OCI-M2 (cell line): ENCODE results near the gene WIPF2.
"Not testable (repeated sequence)": the region's sequence is repeated elsewhere in the genome, so short reads cannot be mapped to it uniquely, and the experiment has no call there.

Experiments
- DNase-seq: peaks from one replicate; lab custom pipeline; 2025; ENCODE audit not compliant: unreplicated experiment; lab: John Stamatoyannopoulos, UW

Gene WIPF2

GRCh38 chr17:40293363-40293762, 74.3 kb downstream of the WIPF2 start:
- no peak for DNase-seq

GRCh38 chr17:40295488-40296436, 76.7 kb downstream of the WIPF2 start:
- DNase-seq: no peak

DNA sequence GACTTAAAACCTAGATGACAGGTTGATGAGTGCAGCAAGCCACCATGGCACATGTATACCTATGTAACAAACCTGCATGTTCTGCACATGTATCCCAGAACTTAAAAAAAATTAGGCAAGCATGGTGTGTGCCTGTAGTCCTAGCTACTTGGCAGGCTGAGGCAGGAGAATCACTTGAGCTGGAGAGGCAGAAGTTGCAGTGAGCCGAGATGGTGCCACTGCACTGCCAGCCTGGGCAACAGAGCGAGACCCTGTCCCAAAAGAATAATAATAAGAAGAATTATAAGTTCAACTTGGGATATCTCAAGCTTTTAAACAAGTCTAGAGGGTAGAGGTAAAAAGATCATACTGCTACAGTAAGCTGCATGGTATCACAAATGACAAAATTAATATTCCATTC, 78.4 kb downstream of the WIPF2 start:
- no peak for DNase-seq

DNA sequence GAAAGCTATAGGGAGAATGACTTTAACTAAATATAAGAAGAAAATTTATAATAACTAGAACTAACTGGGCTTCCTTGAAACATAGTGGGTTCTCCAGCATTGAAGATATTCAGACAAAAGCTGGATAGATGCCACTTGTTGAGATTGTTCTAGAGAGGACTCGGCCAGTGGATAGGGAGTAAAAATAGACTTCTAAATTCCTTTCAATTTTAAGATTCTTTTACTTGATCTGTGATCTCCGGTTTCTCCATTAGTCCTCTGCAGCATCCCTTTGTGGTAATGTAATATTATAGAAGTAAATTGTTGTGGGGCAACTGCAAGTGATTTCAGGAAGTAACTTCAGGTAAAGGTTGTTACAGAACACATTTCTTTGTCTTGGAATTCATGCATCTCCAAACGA, 79.6 kb downstream of the WIPF2 start:
- DNase-seq: no peak

GRCh38 chr17:40299159-40299757, 80.2 kb downstream of the WIPF2 start:
- not testable (repeated sequence) for DNase-seq

DNA sequence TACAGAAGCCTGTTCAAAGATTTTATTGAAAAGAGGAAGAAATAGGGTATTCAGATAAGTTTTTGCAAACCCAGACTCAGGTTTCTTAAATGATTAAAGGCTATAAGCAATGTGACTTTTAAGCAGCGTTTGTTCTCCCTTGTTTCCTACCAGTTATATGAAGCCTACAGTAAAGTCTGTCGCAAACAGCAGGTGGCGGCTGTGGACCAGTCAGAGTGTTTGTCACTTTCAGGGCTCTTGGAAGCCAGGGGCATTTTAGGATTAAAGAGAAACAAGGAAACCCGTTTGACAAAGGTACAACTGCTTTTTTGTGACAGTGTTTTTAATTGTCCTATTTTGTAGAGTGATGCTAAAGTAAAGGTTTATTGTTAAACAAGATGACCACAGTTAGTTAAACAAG, 82.2 kb downstream of the WIPF2 start:
- DNase-seq: no peak

- peak; percentile 38 for DNase-seq
Measured at GRCh38 chr17:40303009-40303657, 84.0 kb downstream of the WIPF2 start.

DNA sequence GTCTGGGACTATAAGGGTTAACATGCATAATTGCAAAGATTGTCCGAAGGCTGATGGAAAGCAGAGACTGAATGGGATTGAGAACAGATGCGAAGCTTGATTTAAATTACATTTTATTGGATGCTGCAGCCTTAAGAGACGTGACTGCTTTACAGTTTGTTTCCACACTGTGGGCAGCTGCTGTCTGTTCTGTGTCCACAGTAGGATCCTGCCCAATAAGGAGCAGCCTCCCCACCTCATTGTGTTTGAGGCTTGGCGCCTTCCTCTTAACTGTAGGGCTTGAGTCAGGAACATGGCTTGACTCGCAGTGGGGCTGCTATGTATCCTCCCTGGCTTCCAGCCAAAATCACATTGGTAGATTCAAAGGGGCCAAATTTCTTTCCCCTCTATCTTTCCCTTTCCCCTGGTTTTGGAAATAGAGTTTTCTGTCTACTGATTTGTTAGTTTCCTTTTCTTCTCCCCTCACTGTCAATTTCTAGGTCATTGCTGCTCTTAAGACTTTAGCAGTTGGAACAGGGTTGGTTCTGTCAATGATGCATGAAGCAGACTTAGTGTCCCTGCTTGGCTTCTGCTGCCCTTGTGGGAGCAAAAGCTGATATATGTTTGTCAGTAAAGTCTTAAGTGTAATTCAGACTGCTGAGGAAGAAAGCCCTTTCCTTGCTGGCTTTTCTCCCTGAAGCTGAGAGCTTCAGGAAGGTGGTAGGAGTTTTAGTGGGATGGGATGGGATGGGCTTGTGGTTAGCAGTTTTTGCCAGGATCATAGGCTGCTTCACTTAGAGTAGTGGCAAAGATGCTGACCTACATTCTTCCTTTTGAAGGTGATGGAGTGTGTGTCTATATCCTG, 84.8 kb downstream of the WIPF2 start:
- no peak for DNase-seq

- DNase-seq: not testable (repeated sequence)
Measured at GRCh38 chr17:40304552-40304863, 85.4 kb downstream of the WIPF2 start.

DNA sequence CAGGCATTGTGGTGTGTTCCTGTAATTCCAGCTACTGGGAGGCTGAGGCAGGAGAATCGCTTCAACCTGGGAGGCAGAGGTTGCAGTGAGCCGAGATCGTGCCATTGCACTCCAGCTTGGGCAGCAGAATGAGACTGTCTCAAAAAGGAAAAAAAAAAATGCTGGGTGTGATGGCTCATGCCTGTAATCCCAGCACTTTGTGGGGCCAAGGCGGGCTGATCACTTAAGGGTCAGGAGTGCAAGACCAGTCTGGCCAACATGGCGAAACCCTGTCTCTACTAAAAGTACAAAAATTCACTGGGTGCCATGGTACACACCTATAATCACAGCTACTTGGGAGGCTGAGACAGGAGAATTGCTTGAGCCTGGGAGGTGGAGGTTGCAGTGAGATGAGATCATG, 85.8 kb downstream of the WIPF2 start:
- DNase-seq: not testable (repeated sequence)

GRCh38 chr17:40306395-40306794, 87.3 kb downstream of the WIPF2 start:
- no peak for DNase-seq

DNA sequence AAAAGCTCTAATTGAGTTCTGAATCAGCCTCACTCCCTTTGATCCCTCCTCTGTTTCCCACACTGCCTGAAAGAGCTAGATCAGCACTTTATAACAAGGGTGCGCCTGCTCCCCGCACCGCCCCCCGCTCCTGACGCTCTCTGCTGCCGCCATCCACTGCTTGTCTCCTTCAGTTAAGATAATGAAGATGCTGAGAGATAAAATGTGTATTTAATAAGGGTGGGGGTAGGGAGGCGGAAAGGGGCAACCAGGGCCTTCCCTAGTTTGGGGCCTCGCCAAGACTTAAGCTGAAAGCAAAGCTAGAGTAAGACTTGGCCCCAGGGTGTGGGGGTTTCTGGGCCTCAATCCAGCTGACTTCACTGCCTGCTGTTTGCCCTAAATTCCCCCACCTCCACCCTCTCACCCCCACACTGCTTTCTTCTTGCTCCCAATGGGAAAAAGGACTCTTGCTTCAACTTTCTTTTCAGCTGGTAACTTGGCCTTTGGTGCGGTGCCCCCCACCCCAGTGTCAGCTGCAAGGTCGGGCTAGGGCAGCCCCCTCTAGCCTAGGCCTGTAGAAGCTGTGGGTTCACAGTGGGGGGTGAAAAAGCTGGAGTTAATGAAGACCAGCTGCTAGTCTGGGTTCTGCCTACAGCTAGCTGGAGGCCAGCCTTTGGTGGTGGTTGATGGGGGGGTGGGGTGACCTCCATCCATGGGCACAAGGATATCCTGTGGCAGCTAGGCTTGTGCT, 88.1 kb downstream of the WIPF2 start:
- DNase-seq: no peak

DNA sequence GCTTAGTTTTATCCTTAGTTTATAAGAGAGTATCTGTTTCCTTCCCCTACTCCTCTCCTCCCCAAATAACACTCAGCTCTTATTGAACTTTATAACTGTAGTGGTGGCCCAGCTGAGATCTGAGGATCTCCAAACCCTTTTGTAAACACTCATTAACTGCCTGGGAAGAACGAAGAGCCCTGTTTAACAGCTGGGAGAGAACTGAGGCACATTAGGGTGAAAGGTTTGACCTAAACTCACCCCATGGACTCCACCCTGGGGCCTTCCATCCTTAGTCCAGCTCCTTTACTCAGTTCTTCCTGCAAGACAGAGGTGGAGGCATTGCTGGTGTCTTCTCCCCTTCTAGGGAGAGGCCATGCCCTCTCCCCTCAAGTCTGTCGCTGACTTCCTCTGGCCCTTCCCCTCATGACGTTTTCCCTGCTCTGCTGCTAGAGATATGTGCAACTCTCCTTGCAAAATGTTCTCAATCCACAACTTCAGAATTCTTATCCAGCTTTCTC, 88.7 kb downstream of the WIPF2 start:
- no peak for DNase-seq

- no peak for DNase-seq
Measured at GRCh38 chr17:40309031-40309948, 90.2 kb downstream of the WIPF2 start, which contains the start of gene RARA. Gene RARA (plus strand): TSS chr17:40309180. CDS start chr17:40331219, 22,039 bp downstream.

- no peak for DNase-seq
Measured at GRCh38 chr17:40309949-40310510, 90.9 kb downstream of the WIPF2 start.

- DNase-seq: no peak
Measured at GRCh38 chr17:40310882-40311391, 91.8 kb downstream of the WIPF2 start.

GRCh38 chr17:40311575-40311974, 92.5 kb downstream of the WIPF2 start:
- no peak for DNase-seq

DNA sequence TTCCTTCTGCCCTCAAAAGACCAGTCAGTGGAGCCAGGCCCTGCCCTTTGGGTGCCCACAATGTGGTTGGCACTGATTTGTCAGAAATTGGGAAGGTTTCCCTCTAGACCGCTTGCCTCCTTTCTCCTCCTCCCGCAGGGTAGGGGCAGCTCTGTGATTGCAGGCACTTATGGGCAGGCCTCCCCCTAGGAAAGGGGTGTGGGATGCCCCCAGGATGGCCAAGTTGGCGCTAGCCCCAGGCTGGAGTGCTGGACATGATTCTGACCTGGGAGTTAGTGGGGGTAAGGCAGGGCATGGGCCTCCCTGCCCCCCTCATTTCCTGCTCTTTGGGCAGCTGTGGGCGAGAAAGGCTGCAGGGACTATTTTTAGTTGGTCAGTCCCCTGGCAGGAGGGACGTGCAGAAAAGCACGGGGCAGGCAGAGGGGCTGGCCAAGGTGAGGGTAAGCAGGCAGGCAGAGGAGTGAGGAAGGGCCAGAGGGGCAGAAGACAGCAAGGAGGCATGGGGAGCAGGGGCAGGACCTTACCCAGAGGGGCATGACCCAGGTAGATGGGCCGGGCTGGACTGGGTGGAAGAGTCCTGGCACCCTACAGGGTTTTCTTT, 93.1 kb downstream of the WIPF2 start:
- DNase-seq: no peak
